Measurements from ENCODE around the gene SLC12A4.

DNA sequence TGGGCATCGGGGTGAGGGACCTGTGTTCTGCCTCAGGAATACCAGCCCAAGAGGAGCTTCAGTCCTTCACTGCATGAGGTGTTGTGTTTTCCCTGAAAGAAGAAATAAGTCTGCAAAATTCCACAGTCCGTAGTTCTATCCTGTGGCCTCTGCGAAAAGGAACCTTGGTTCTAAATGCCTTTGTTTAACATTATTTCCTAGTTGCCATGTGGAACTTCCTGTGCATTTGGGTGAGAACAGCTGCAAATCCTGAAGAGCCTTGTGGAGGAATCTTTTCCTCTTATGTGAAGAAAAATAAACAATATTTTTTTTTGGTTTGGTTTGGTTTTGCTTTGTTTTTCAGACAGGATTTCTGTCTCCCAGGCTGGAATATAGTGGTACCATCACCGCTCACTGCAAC, 65.6 kb downstream of the SLC12A4 start:
- TF ChIP-seq, protein P1, sequence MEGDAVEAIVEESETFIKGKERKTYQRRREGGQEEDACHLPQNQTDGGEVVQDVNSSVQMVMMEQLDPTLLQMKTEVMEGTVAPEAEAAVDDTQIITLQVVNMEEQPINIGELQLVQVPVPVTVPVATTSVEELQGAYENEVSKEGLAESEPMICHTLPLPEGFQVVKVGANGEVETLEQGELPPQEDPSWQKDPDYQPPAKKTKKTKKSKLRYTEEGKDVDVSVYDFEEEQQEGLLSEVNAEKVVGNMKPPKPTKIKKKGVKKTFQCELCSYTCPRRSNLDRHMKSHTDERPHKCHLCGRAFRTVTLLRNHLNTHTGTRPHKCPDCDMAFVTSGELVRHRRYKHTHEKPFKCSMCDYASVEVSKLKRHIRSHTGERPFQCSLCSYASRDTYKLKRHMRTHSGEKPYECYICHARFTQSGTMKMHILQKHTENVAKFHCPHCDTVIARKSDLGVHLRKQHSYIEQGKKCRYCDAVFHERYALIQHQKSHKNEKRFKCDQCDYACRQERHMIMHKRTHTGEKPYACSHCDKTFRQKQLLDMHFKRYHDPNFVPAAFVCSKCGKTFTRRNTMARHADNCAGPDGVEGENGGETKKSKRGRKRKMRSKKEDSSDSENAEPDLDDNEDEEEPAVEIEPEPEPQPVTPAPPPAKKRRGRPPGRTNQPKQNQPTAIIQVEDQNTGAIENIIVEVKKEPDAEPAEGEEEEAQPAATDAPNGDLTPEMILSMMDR (conservative IDR thresholded peaks at IDR 0.05; ENCODE audit: low read depth, low read length) = no peak
- TF ChIP-seq EZH2 (IDR thresholded peaks at IDR 0.05; ENCODE audit: borderline replicate concordance, low read depth, low read length, poor library complexity, severe bottlenecking) = no peak
